GM06990 (cell line): ENCODE measurements around the gene PRPF4.

Experiments
- DNase-seq: peaks from one replicate; pipeline ENCODE4 v3.0.0-alpha.2; 2011; ENCODE audit not compliant: insufficient read length; ENCODE audit errors: extremely low read depth
- H3K27me3 ChIP-seq: replicated peaks from 2 replicates; pipeline ENCODE4 v1.6.0; 2011; ENCODE audit warnings: low read length; ENCODE audit not compliant: control insufficient read depth, insufficient read depth
- H3K36me3 ChIP-seq: 2 replicates; pipeline ENCODE4 v1.5.1; 2011; ENCODE audit warnings: low read length; ENCODE audit not compliant: control insufficient read depth, insufficient read depth
- H3K4me3 ChIP-seq: replicated peaks from 2 replicates; pipeline ENCODE4 v1.5.1; 2011; ENCODE audit warnings: low read depth, mild to moderate bottlenecking, control low read depth, low read length
- CTCF ChIP-seq: IDR thresholded peaks from 2 replicates; pipeline ENCODE4 v1.5.1; 2011; ENCODE audit warnings: low read length, control low read depth, mild to moderate bottlenecking, inconsistent platforms; ENCODE audit not compliant: insufficient read depth, poor library complexity, severe bottlenecking

Gene PRPF4

DNA sequence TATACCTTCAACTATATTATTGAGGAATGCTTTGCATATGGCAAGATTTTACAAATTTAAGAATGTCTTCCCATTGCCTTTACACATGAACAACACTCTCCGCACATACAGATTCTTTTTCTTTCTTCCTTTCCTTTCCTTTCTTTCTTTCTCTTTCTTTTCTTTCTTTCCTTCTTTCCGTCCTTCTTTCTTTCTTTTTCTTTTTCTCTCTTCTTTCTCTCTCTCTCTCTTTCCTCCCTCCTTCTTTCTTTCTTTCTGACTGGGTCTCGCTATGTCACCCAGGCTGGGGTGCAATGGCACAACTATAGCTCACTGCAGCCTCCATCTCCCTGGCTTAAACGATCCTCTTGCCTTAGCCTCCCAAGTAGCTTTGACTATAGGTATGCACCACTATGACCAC lies 50.8 kb downstream of the PRPF4 start:
- no peak for DNase-seq

DNA sequence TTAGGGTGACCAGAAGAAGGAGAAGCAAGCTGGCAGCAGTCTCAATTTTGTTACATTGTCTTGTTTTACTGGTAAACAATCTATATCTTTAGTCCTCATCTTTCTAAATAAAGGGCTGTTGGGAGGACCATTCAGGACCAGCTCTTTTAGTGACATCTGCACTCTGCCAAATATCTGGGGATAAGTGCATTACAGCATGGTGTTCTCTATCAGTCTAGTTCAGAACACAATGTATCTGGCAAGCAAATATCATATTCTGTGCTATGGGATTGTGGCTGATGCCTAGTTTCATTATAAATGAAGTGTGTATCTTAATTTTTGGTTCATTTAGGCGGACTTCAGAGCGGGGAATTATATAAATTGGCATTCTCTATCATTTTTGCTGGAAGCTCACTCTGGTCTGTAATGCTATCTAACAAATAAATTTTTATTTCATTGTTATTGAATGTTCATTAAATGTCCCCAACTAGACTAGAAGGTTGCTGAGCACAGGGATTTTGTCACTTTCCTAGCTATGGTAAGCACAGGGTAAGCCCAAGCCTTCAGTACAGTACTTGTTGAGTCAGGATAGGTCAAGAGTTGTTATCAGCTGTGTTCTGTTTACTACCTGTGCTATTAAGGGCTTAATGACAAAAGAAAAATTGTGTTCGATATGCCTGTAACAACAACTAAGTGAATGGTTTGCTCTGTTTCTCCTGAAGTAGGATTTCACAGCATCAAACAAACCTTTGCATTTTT lies 52.8 kb downstream of the PRPF4 start:
- TF ChIP-seq CTCF, result no peak

More for the DNA sequence above, 50.8 kb downstream of the PRPF4 start:
- no peaks in the 10 kb centered on the region; the same call in 1 of the 2 replicates for H3K27me3 ChIP-seq
- H3K36me3 ChIP-seq, result no peaks in the 10 kb centered on the region
- no peak for TF ChIP-seq CTCF
- H3K4me3 ChIP-seq, result no peak overlapping the region

GRCh38 chr9:113331780-113332179 lies 56.3 kb downstream of the PRPF4 start:
- Histone ChIP-seq H3K4me3 (no peak overlapping the region), H3K36me3 (no peaks in the 10 kb centered on the region), H3K27me3 (no peaks in the 10 kb centered on the region)
- no peak for TF ChIP-seq CTCF
- no peak for DNase-seq

More for the DNA sequence above, 52.8 kb downstream of the PRPF4 start:
- Histone ChIP-seq H3K36me3 (no peaks in the 10 kb centered on the region), H3K27me3 (no peaks in the 10 kb centered on the region), H3K4me3 (no peak overlapping the region)
- DNase-seq, result no peak

GRCh38 chr9:113337714-113338113 lies 62.3 kb downstream of the PRPF4 start:
- no peak for DNase-seq
- Histone ChIP-seq H3K36me3 (no peaks in the 10 kb centered on the region), H3K27me3 (no peaks in the 10 kb centered on the region), H3K4me3 (no peak overlapping the region)
- TF ChIP-seq CTCF, result no peak

DNA sequence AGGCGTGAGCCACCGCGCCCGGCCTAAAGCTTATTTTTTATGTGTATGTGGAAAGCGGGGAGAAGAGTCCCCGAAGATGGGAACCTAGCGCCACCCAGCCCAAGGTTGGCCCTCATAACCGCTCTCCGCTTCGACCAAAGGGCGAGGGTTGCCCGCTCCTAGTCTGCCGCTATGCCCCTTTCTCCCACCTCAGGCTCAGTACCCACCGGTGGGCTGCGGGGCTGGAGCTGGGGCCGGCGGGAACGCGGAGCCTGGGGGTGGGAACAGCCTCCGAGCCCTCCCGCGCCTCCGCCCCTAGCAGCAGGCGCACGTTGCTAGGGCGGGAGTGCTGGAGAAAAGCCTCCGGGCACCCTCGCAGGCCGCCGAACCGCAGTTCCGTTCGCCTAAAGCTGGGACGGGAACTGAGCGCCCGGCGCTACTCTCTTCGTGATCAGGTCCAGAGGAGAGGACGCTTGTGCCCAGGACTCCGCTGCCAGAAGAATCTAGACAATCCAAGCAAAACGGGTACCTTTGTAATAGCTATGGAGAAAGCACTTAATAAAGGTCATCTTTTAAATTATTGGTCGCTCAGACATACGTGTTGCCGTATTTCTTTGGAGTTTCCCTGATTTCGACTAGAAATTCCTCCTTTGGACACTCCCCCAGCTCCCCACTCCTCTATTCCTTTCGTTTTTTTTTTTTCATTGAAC lies 64.7 kb downstream of the PRPF4 start, which contains the start of gene WDR31:
TSS of gene WDR31 (minus strand) at position 265 of the 689 bp plus-strand sequence. CDS start 8,253 bp downstream, outside the sequence.
- peak; percentile 4 for TF ChIP-seq CTCF
- no peaks in the 10 kb centered on the region for H3K27me3 ChIP-seq
- peak; percentile 91 for DNase-seq
- peak within 1 kb of the TSS; percentile 73 for H3K4me3 ChIP-seq
- H3K36me3 ChIP-seq, result no peaks in the 10 kb centered on the region
